Stimulated activated naive CD8-positive, alpha-beta T cell treated with anti-CD3 and anti-CD28 coated beads, Interleukin-15, Interleukin-2, amounts not matched to agents 100 ng/mL and 50 ng/mL, for 24 hours (primary cell): Measurements from ENCODE around the gene ZNF878.
A peak's percentile ranks its signal among the peaks of the same experiment; 100 is the strongest.

Experiments
- H3K27ac Mint-ChIP-seq: one replicate; pipeline ENCODE4 v1.8.0; 2021; ENCODE audit warnings: mild to moderate bottlenecking, mixed read lengths
- H3K27me3 Mint-ChIP-seq: one replicate; pipeline ENCODE4 v1.8.0; 2021; ENCODE audit warnings: mixed read lengths
- H3K36me3 Mint-ChIP-seq: one replicate; pipeline ENCODE4 v1.8.0; 2021; ENCODE audit warnings: low read depth, mixed read lengths
- H3K4me1 Mint-ChIP-seq: one replicate; pipeline ENCODE4 v1.8.0; 2021; ENCODE audit warnings: low read depth, mixed read lengths
- H3K4me3 Mint-ChIP-seq: one replicate; pipeline ENCODE4 v1.8.0; 2021; ENCODE audit warnings: mild to moderate bottlenecking, mixed read lengths
- H3K9me3 Mint-ChIP-seq: one replicate; pipeline ENCODE4 v1.8.0; 2021; ENCODE audit warnings: mixed read lengths

ZNF878 gene

GRCh38 chr19:12055784-12056183 lies 3.0 kb upstream of the ZNF878 start:
- peaks cover 3% of the 10 kb centered on the region for H3K36me3 Mint-ChIP-seq
- no peak overlapping the region for H3K27ac Mint-ChIP-seq
- H3K27me3 Mint-ChIP-seq, result peaks cover 9% of the 10 kb centered on the region

GRCh38 chr19:12052091-12052496 lies 667 bp downstream of the ZNF878 start:
- Mint-ChIP-seq H3K27ac (peak overlapping the region; percentile 47), H3K36me3 (peaks cover 3% of the 10 kb centered on the region), H3K4me3 (peak overlapping the region; percentile 83), H3K4me1 (peaks cover 15% of the 10 kb centered on the region), H3K27me3 (peaks cover 9% of the 10 kb centered on the region), H3K9me3 (no peaks in the 10 kb centered on the region)

More at GRCh38 chr19:12055784-12056183, 3.0 kb upstream of the ZNF878 start:
- H3K9me3 Mint-ChIP-seq, result no peaks in the 10 kb centered on the region
- H3K4me1 Mint-ChIP-seq, result peaks cover 20% of the 10 kb centered on the region
- H3K4me3 Mint-ChIP-seq, result no peak overlapping the region

GRCh38 chr19:12047868-12048267 lies 4.9 kb downstream of the ZNF878 start:
- Mint-ChIP-seq H3K36me3 (peaks cover 35% of the 10 kb centered on the region), H3K27ac (no peak overlapping the region), H3K9me3 (peaks cover 29% of the 10 kb centered on the region), H3K27me3 (peaks cover 4% of the 10 kb centered on the region), H3K4me1 (peaks cover 9% of the 10 kb centered on the region), H3K4me3 (no peak overlapping the region)

- Mint-ChIP-seq H3K36me3 (peaks cover 41% of the 10 kb centered on the region), H3K27me3 (no peaks in the 10 kb centered on the region), H3K4me3 (no peak overlapping the region)
These were observed 8.9 kb downstream of the ZNF878 start for GRCh38 chr19:12043752-12044422.

GRCh38 chr19:12042893-12043292 lies 9.9 kb downstream of the ZNF878 start:
- H3K27me3 Mint-ChIP-seq, result no peaks in the 10 kb centered on the region
- peaks cover 41% of the 10 kb centered on the region for H3K36me3 Mint-ChIP-seq
- H3K4me3 Mint-ChIP-seq, result no peak overlapping the region
- H3K9me3 Mint-ChIP-seq, result peaks cover 32% of the 10 kb centered on the region
- H3K4me1 Mint-ChIP-seq, result no peaks in the 10 kb centered on the region
- H3K27ac Mint-ChIP-seq, result no peak overlapping the region

More at GRCh38 chr19:12043752-12044422, 8.9 kb downstream of the ZNF878 start:
- Mint-ChIP-seq H3K27ac (no peak overlapping the region), H3K9me3 (peaks cover 32% of the 10 kb centered on the region), H3K4me1 (no peaks in the 10 kb centered on the region)

- H3K4me1 Mint-ChIP-seq, result peaks cover 15% of the 10 kb centered on the region
- H3K4me3 Mint-ChIP-seq, result peak within 1 kb of the TSS; percentile 87
- H3K36me3 Mint-ChIP-seq, result peaks cover 3% of the 10 kb centered on the region
- H3K9me3 Mint-ChIP-seq, result peaks cover under 1% of the 10 kb centered on the region
- H3K27me3 Mint-ChIP-seq, result no peaks in the 10 kb centered on the region
- peak within 1 kb of the TSS; percentile 76 for H3K27ac Mint-ChIP-seq
These were observed 17.3 kb downstream of the ZNF878 start, which contains the start of gene ZNF433 for GRCh38 chr19:12035220-12036172. TSS of gene ZNF433 (minus strand) at chr19:12035679. CDS start at chr19:12035539, 140 bp downstream.

GRCh38 chr19:12034620-12035019 lies 18.1 kb downstream of the ZNF878 start:
- Mint-ChIP-seq H3K27ac (no peak overlapping the region), H3K36me3 (peaks cover 3% of the 10 kb centered on the region), H3K27me3 (no peaks in the 10 kb centered on the region), H3K4me1 (peaks cover 15% of the 10 kb centered on the region), H3K9me3 (peaks cover 4% of the 10 kb centered on the region), H3K4me3 (peak overlapping the region; percentile 43)

- Mint-ChIP-seq H3K36me3 (peaks cover 3% of the 10 kb centered on the region), H3K4me1 (peaks cover 15% of the 10 kb centered on the region), H3K4me3 (peak overlapping the region; percentile 43), H3K27ac (no peak overlapping the region), H3K9me3 (peaks cover 4% of the 10 kb centered on the region), H3K27me3 (no peaks in the 10 kb centered on the region)
These were observed 18.6 kb downstream of the ZNF878 start for GRCh38 chr19:12034198-12034597.

- Mint-ChIP-seq H3K4me3 (no peak overlapping the region), H3K4me1 (no peaks in the 10 kb centered on the region), H3K36me3 (peaks cover 78% of the 10 kb centered on the region), H3K27me3 (no peaks in the 10 kb centered on the region), H3K9me3 (peaks cover 40% of the 10 kb centered on the region), H3K27ac (no peak overlapping the region)
These were observed 37.0 kb downstream of the ZNF878 start for GRCh38 chr19:12015753-12016116.

- Mint-ChIP-seq H3K4me1 (no peaks in the 10 kb centered on the region), H3K27ac (no peak overlapping the region), H3K36me3 (peaks cover 83% of the 10 kb centered on the region), H3K4me3 (no peak overlapping the region), H3K9me3 (peaks cover 40% of the 10 kb centered on the region), H3K27me3 (no peaks in the 10 kb centered on the region)
These were observed 37.6 kb downstream of the ZNF878 start for GRCh38 chr19:12015015-12015752.

GRCh38 chr19:12000152-12000981 lies 52.4 kb downstream of the ZNF878 start:
- peaks cover 34% of the 10 kb centered on the region for H3K4me1 Mint-ChIP-seq
- H3K9me3 Mint-ChIP-seq, result peaks cover 4% of the 10 kb centered on the region
- H3K4me3 Mint-ChIP-seq, result peak overlapping the region; percentile 56
- H3K27me3 Mint-ChIP-seq, result no peaks in the 10 kb centered on the region
- H3K36me3 Mint-ChIP-seq, result peaks cover 40% of the 10 kb centered on the region
- peak overlapping the region; percentile 75 for H3K27ac Mint-ChIP-seq

GRCh38 chr19:11995174-11995573 lies 57.6 kb downstream of the ZNF878 start:
- Mint-ChIP-seq H3K9me3 (peaks cover 4% of the 10 kb centered on the region), H3K4me1 (peaks cover 57% of the 10 kb centered on the region), H3K27me3 (no peaks in the 10 kb centered on the region), H3K27ac (no peak overlapping the region), H3K36me3 (peaks cover 39% of the 10 kb centered on the region), H3K4me3 (no peak overlapping the region)
